Muscle layer of duodenum (tissue), 2 donors: ENCODE measurements around the gene NEXN.

ENCODE experiments used
- H3K27ac ChIP-seq: one replicate; pipeline ENCODE4 v1.7.0; 2013; ENCODE audit warnings: mild to moderate bottlenecking, low read length
- H3K27me3 ChIP-seq: one replicate; pipeline ENCODE4 v1.7.0; 2013; ENCODE audit warnings: low read depth, mild to moderate bottlenecking, control low read depth, low read length
- H3K36me3 ChIP-seq, 2 donors: one replicate each; pipeline ENCODE4 v1.7.0; 2013; ENCODE audit warnings: low read length in 2 of 2, control low read depth in 1 of 2, mild to moderate bottlenecking in 1 of 2; ENCODE audit not compliant: insufficient read depth in 2 of 2, control insufficient read depth in 1 of 2
- H3K4me1 ChIP-seq, 2 donors: one replicate each; pipeline ENCODE4 v1.7.0; 2013; ENCODE audit warnings: low read length in 2 of 2, mild to moderate bottlenecking in 2 of 2, control low read depth in 1 of 2, moderate library complexity in 1 of 2; ENCODE audit not compliant: insufficient read depth in 2 of 2, control insufficient read depth in 1 of 2
- H3K4me3 ChIP-seq, 2 donors: one replicate each; pipeline ENCODE4 v1.7.0; 2013; ENCODE audit warnings: low read length in 2 of 2, low read depth in 1 of 2, mild to moderate bottlenecking in 1 of 2
- H3K9me3 ChIP-seq, 2 donors: one replicate each; pipeline ENCODE4 v1.7.0; 2013; ENCODE audit warnings: low read length in 2 of 2, control low read depth in 1 of 2, mild to moderate bottlenecking in 1 of 2; ENCODE audit not compliant: control insufficient read depth in 1 of 2
- donor health status: healthy.

NEXN gene

DNA sequence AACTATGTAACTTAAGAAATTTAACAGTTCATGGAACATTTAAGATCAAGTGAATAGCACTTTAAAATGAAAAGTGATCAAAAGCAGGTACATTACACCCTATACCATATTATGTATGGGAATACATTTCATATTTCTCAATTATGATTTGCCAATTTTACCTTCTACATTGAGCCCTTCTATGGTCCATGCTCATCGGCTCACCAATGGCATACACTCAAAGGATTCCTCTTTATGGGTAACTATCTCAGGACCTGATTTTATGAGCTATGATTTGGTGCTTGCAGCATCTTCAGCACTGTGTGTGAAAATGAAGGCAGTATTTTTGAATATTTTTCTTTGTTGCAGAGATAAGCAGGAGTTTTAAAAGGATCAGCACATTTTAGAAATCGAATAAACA lies 56.9 kb downstream of the NEXN start:
- H3K36me3 ChIP-seq = peaks cover 43 to 57% of the 10 kb centered on the region in 2 donors
- H3K4me1 ChIP-seq = peaks cover 0 to 18% of the 10 kb centered on the region in 2 donors
- H3K27ac ChIP-seq = no peak overlapping the region
- no peak overlapping the region for H3K4me3 ChIP-seq
- H3K27me3 ChIP-seq = no peaks in the 10 kb centered on the region
- no peaks in the 10 kb centered on the region for H3K9me3 ChIP-seq

DNA sequence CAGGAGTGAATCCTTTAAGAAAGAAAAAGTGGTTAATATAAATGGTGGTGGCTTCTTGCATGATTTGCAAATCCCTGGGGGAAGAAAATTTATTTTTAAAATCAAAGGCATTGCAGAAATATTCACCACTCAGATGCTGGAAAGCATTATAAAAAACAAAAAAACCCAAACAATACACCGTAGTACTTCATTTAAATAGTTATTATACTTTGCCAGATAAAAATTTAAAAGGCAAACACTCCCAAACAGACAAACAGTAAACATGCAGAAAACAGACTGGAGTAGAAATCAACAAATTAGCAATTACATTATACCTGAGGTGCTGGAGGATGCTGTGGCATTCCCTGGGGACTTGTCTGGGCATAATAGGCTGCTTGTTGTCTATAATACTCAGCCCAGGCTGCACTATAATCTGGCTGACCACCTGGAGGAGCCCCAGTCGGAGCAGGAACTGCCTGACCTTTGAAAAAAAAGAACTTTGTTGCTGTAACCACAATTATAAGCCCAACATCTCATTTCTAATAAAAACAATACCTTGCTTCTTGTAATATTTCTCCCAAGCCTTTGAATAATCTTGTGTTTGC lies 60.5 kb downstream of the NEXN start:
- Histone ChIP-seq H3K4me1 (peaks cover 0 to 18% of the 10 kb centered on the region in 2 donors), H3K9me3 (no peaks in the 10 kb centered on the region), H3K27ac (no peak overlapping the region), H3K36me3 (peaks cover 52 to 68% of the 10 kb centered on the region in 2 donors), H3K27me3 (no peaks in the 10 kb centered on the region), H3K4me3 (no peak overlapping the region)

DNA sequence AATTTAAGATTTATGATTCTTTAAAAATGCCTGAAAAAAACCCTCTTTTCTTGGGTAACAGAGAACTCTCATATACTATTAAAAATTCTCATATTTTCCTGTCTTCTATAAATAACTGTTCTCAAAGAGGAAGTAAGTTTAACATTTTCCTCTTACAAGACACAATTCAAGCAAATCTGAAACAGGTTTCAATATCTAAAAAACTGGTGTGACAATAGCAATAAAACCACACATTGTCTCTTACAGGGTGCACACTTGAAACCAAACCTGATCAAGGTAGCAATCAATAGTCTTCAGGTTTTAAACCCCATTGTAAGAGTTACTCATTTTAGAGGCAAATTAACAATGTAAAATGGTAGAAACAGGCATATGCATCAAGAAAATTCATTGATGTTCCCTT lies 62.4 kb downstream of the NEXN start:
- peaks cover 62 to 71% of the 10 kb centered on the region in 2 donors for H3K36me3 ChIP-seq
- no peak overlapping the region for H3K4me3 ChIP-seq
- H3K9me3 ChIP-seq = no peaks in the 10 kb centered on the region
- H3K27ac ChIP-seq = no peak overlapping the region
- H3K27me3 ChIP-seq = no peaks in the 10 kb centered on the region
- peaks cover 0 to 18% of the 10 kb centered on the region in 2 donors for H3K4me1 ChIP-seq

DNA sequence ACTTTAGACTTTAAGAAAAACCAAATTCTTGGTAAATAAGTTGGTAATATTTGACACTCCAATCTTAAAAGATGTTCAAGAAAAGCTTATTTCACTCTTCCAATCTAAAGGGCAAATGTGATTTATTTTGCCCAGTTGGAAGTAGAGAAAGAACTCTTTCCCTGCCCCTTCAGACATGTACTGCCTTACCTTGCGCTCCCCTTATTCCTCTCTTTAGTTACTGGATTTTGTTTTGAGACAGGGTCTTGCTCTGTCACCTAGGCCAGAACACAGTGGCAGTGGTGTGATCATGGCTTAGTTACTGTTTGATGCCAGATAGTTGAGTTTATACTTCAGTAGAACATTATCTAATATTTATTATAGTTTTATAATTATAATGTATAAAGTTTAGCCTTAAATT lies 62.9 kb downstream of the NEXN start:
- Histone ChIP-seq H3K27ac (no peak overlapping the region), H3K4me3 (no peak overlapping the region), H3K27me3 (no peaks in the 10 kb centered on the region), H3K9me3 (no peaks in the 10 kb centered on the region), H3K36me3 (peaks cover 61 to 71% of the 10 kb centered on the region in 2 donors), H3K4me1 (peaks cover 0 to 18% of the 10 kb centered on the region in 2 donors)

DNA sequence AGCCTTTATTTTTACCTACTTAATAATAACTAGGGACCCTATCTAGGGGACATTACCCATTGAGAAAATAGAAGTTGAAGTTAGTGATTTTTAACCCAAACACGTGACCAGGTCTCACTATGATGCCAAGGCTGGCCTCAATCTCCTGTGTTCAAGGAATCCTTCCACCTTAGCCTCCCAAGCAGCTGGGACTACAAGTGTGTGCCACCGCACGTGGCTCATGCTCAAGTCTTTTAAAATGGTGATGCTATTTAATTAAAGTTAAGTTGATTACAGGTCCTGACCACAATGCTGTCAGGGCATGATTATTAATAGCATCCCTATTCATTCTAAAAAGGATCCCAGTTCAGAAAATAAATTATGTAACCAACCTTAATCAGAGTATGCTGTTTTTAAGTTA lies 65.5 kb downstream of the NEXN start:
- Histone ChIP-seq H3K36me3 (peaks cover 56 to 65% of the 10 kb centered on the region in 2 donors), H3K27ac (no peak overlapping the region), H3K27me3 (no peaks in the 10 kb centered on the region), H3K4me1 (peaks cover 0 to 4% of the 10 kb centered on the region in 2 donors), H3K4me3 (no peak overlapping the region), H3K9me3 (no peaks in the 10 kb centered on the region)

DNA sequence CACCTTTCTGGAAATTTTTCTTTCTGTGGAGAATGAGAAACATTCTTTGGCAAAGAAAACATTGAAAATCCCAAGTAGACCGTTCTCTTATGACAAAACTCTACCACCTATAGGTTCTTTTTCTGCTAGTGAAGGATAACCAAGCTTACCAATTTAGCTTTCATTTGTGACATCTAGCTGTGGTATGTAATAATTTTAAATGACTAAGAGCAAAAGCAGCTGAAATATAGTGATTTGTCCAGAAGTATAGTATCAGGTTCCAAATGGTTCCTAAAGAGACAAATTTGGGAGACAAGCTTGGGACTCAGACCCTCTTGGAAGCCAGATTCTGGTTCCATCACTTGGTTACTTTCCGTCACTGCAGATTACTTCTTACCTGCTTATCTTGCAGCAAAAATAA lies 66.1 kb downstream of the NEXN start:
- Histone ChIP-seq H3K27ac (no peak overlapping the region), H3K9me3 (no peaks in the 10 kb centered on the region), H3K4me1 (no peaks in the 10 kb centered on the region), H3K27me3 (no peaks in the 10 kb centered on the region), H3K4me3 (no peak overlapping the region), H3K36me3 (peaks cover 59 to 67% of the 10 kb centered on the region in 2 donors)

DNA sequence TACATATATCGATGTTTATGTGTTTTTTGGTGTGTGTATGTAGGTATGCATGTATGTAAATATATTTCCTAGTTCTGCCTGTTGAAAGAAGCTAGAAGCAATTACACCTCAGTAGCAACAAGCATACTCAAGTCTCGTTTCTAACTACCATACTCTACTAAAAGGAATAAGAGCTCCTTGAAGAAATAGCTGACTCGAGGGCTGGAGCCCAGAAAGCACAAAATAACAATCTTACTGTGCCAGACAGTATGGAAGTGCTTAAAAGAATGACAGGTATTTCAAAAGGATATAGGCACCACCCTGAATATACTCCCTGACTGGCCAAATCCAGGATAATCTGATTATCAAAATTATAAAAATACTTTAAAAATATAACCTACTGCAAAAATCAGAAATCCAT lies 67.3 kb downstream of the NEXN start:
- no peaks in the 10 kb centered on the region for H3K9me3 ChIP-seq
- H3K4me1 ChIP-seq = no peaks in the 10 kb centered on the region
- H3K27ac ChIP-seq = no peak overlapping the region
- H3K36me3 ChIP-seq = peaks cover 67 to 71% of the 10 kb centered on the region in 2 donors
- no peak overlapping the region for H3K4me3 ChIP-seq
- no peaks in the 10 kb centered on the region for H3K27me3 ChIP-seq

DNA sequence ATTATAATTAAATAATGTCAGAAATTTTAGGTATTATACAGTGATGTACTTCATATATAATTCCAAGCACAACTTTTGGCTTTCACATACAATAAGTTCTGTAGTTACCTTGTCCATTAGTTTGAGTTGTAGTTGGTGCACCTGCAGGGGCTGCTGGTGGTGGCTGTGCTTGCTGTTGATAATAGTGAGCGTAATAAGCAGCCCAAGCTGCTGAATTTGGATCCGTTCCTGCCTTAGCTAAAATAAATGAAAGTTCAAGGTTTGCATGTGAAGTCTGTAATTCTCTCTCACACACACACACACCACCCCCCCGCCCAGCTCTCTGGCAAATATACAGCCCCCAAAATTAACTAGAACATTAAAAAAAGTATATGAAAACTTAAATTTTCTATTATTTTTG lies 68.0 kb downstream of the NEXN start:
- Histone ChIP-seq H3K27ac (no peak overlapping the region), H3K4me1 (no peaks in the 10 kb centered on the region), H3K27me3 (no peaks in the 10 kb centered on the region), H3K9me3 (no peaks in the 10 kb centered on the region), H3K4me3 (no peak overlapping the region), H3K36me3 (peaks cover 67 to 76% of the 10 kb centered on the region in 2 donors)

DNA sequence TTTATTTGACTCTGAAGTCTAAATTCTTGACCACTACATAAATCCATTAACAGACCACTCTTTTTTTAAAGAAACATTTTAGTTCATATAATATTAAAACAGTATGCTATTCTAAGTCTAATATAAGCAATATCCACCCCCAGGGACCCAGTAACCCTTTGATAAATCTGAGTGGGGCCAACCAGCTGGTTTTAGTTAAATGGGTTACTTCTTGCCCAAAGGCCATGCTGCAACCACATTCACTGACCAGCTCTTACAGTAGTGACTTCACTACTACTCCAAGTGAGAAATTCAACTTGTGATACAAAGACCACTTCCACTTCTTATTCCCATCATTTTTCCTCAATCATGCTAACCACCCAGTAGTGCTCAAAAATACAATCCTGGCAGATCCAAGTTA lies 70.0 kb downstream of the NEXN start:
- H3K27me3 ChIP-seq = no peaks in the 10 kb centered on the region
- H3K36me3 ChIP-seq = peaks cover 78% of the 10 kb centered on the region in 2 donors
- no peak overlapping the region for H3K4me3 ChIP-seq
- no peaks in the 10 kb centered on the region for H3K9me3 ChIP-seq
- no peaks in the 10 kb centered on the region for H3K4me1 ChIP-seq
- no peak overlapping the region for H3K27ac ChIP-seq

DNA sequence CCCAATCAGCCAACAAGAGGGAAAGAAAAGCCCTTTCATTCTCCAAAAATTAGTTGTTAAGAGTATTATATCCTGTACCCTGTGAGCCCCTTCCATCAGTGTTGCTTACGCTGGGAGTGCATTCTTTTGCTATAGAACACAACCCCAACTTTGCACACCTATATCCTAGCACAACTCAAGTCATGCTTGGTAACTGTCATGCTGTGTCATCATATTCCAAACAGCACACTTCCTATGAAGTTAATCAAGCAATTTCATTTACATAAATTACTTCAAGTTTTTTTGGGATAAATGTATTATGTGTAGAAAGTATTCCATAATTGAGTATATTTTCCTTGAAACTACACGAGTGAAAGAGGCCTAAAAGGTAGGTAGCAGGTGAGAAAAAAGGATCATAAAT lies 70.4 kb downstream of the NEXN start:
- no peak overlapping the region for H3K4me3 ChIP-seq
- H3K36me3 ChIP-seq = peaks cover 79 to 81% of the 10 kb centered on the region in 2 donors
- no peaks in the 10 kb centered on the region for H3K9me3 ChIP-seq
- no peaks in the 10 kb centered on the region for H3K27me3 ChIP-seq
- H3K4me1 ChIP-seq = no peaks in the 10 kb centered on the region
- no peak overlapping the region for H3K27ac ChIP-seq

DNA sequence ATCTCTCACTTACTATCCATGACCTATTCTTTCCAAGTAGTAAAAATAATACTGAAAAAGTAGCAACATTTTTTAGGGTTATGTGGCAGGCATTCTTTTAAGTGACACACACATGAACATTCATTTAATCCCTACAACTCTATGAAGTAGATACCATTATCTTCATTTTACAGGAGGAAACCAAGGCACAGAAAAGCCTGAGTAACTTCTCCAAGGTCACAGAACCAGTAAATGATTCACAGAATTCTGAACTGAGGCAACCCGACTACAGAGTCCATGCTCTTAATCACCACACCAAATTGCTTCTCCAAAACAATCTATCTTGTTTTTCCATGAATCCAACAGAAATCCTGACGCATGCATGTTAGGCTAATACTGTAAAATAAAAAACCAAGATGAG lies 73.0 kb downstream of the NEXN start:
- no peak overlapping the region for H3K4me3 ChIP-seq
- no peak overlapping the region for H3K27ac ChIP-seq
- H3K36me3 ChIP-seq = peaks cover 83 to 84% of the 10 kb centered on the region in 2 donors
- H3K27me3 ChIP-seq = no peaks in the 10 kb centered on the region
- H3K9me3 ChIP-seq = no peaks in the 10 kb centered on the region
- H3K4me1 ChIP-seq = no peaks in the 10 kb centered on the region

DNA sequence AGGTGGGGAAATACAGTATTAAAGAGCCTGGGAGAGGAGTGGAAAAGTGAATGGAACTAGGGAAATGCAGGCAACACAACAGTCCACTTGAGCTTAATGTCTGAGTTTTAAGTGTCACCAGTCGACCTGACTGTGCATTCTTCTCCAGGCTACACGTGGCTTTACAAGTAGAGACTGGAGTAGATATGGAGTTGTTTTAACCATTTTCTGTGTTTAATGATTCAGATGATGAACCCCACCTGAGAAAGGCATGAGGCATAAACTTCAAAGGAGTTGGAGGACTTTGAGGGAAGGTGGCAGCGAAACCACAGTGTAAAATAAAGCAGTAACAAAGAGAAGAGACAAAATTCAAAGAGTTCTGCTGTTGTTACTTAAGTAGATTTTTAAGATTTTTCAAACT lies 77.9 kb downstream of the NEXN start:
- no peaks in the 10 kb centered on the region for H3K9me3 ChIP-seq
- H3K27me3 ChIP-seq = no peaks in the 10 kb centered on the region
- H3K4me1 ChIP-seq = peaks cover 0 to 19% of the 10 kb centered on the region in 2 donors
- no peak overlapping the region for H3K4me3 ChIP-seq
- peaks cover 64 to 69% of the 10 kb centered on the region in 2 donors for H3K36me3 ChIP-seq
- H3K27ac ChIP-seq = no peak overlapping the region
